Neuronal stem cell (in vitro differentiated cells): Measurements from ENCODE around the gene FLNA.

Experiments used
- DNase-seq: peaks from one replicate; pipeline ENCODE4 v3.0.0-alpha.2; 2013; ENCODE audit warnings: low spot score
- H2AFZ ChIP-seq: one replicate; pipeline ENCODE4 v1.6.1; 2013; ENCODE audit warnings: mild to moderate bottlenecking, low read length, inconsistent platforms
- H2AK5ac ChIP-seq: 2 replicates; pipeline ENCODE4 v1.6.1; 2013; ENCODE audit warnings: low read depth, mild to moderate bottlenecking, inconsistent platforms, low read length, moderate library complexity, mixed read lengths
- H2BK120ac ChIP-seq: 2 replicates; pipeline ENCODE4 v1.6.1; 2013; ENCODE audit warnings: low read depth, mild to moderate bottlenecking, inconsistent platforms, low read length, moderate library complexity, mixed read lengths
- H2BK12ac ChIP-seq: one replicate; pipeline ENCODE4 v1.6.1; 2013; ENCODE audit warnings: low read length, inconsistent platforms
- H2BK15ac ChIP-seq: 2 replicates; pipeline ENCODE4 v1.6.1; 2013; ENCODE audit warnings: mild to moderate bottlenecking, low read length, inconsistent platforms, mixed read lengths
- H2BK5ac ChIP-seq: one replicate; pipeline ENCODE4 v1.6.1; 2013; ENCODE audit warnings: inconsistent platforms, mild to moderate bottlenecking, low read length, moderate library complexity
- H3K14ac ChIP-seq: one replicate; pipeline ENCODE4 v1.6.1; 2013; ENCODE audit warnings: low read length, inconsistent platforms
- H3K18ac ChIP-seq: 2 replicates; pipeline ENCODE4 v1.6.1; 2013; ENCODE audit warnings: low read length, inconsistent platforms
- H3K23ac ChIP-seq: 2 replicates; pipeline ENCODE4 v1.6.1; 2013; ENCODE audit warnings: low read depth, mild to moderate bottlenecking, mixed read lengths, low read length, inconsistent platforms; ENCODE audit not compliant: poor library complexity
- H3K27ac ChIP-seq: replicated peaks from 3 replicates; pipeline ENCODE4 v1.5.1; 2013; ENCODE audit warnings: low read length, inconsistent platforms
- H3K27me3 ChIP-seq, 3 experiments: 2 replicates each; pipeline ENCODE4 v1.6.1; 2013; ENCODE audit warnings: low read length in 3 of 3, mild to moderate bottlenecking in 2 of 3, inconsistent platforms in 1 of 3, low read depth in 1 of 3, mixed read lengths in 1 of 3, moderate library complexity in 1 of 3; ENCODE audit not compliant: control insufficient read depth in 3 of 3, insufficient read depth in 3 of 3
- H3K36me3 ChIP-seq, 2 donors: replicated peaks in 1 of 2; 2 replicates each; pipeline ENCODE4 v1.6.1; 2013; ENCODE audit warnings: low read length in 2 of 2; ENCODE audit not compliant: control insufficient read depth in 2 of 2, insufficient read depth in 2 of 2
- H3K4ac ChIP-seq: 2 replicates; pipeline ENCODE4 v1.6.1; 2013; ENCODE audit warnings: inconsistent platforms, mild to moderate bottlenecking, low read length, moderate library complexity
- H3K4me1 ChIP-seq, 2 donors: 1 replicate in 1 of 2; 2 replicates in 1 of 2; pipeline ENCODE4 v1.6.1; 2013; ENCODE audit warnings: low read length in 2 of 2, low read depth in 1 of 2; ENCODE audit not compliant: control insufficient read depth in 2 of 2, insufficient read depth in 1 of 2
- H3K4me2 ChIP-seq: one replicate; pipeline ENCODE4 v1.6.1; 2013; ENCODE audit warnings: mild to moderate bottlenecking, low read length, inconsistent platforms; ENCODE audit not compliant: insufficient read depth, poor library complexity, severe bottlenecking
- H3K4me3 ChIP-seq, 2 donors: 2 replicates each; pipeline ENCODE4 v1.5.1; 2013; ENCODE audit warnings: low read length in 2 of 2, mild to moderate bottlenecking in 2 of 2, inconsistent platforms in 1 of 2, moderate library complexity in 1 of 2
- H3K79me1 ChIP-seq: one replicate; pipeline ENCODE4 v1.6.1; 2013; ENCODE audit warnings: low read depth, mild to moderate bottlenecking, inconsistent platforms, low read length, moderate library complexity
- H3K9ac ChIP-seq: one replicate; pipeline ENCODE4 v1.6.1; 2013; ENCODE audit warnings: mild to moderate bottlenecking, low read depth, low read length, inconsistent platforms; ENCODE audit not compliant: poor library complexity
- H3K9me3 ChIP-seq, 2 donors: replicated peaks in 1 of 2; 2 replicates each; pipeline versions ENCODE3 to v1.6.1; 2013; ENCODE audit warnings: low read length in 2 of 2, mild to moderate bottlenecking in 2 of 2, inconsistent platforms in 1 of 2, low read depth in 1 of 2, mixed read lengths in 1 of 2, moderate library complexity in 1 of 2; ENCODE audit not compliant: control insufficient read depth in 2 of 2, insufficient read depth in 1 of 2
- H4K8ac ChIP-seq: one replicate; pipeline ENCODE4 v1.6.1; 2013; ENCODE audit warnings: low read depth, mild to moderate bottlenecking, inconsistent platforms, low read length, moderate library complexity
- H4K91ac ChIP-seq: one replicate; pipeline ENCODE4 v1.6.1; 2013; ENCODE audit warnings: low read length, low read depth, mild to moderate bottlenecking, inconsistent platforms; ENCODE audit not compliant: poor library complexity
- WGBS, 2 donors: extraction: QIAGEN DNeasy Blood & Tissue Kit; methylation state at CpG; one replicate each; pipeline ENCODE4 v1.1.7; 2013; ENCODE audit warnings: missing lambda C conversion rate in 2 of 2, mixed read lengths in 1 of 2; ENCODE audit not compliant: insufficient read length in 2 of 2, insufficient replicate concordance in 1 of 2; ENCODE audit errors: extremely low coverage in 2 of 2; 5-methylcytosine and 5-hydroxymethylcytosine counted together

Gene FLNA

DNA sequence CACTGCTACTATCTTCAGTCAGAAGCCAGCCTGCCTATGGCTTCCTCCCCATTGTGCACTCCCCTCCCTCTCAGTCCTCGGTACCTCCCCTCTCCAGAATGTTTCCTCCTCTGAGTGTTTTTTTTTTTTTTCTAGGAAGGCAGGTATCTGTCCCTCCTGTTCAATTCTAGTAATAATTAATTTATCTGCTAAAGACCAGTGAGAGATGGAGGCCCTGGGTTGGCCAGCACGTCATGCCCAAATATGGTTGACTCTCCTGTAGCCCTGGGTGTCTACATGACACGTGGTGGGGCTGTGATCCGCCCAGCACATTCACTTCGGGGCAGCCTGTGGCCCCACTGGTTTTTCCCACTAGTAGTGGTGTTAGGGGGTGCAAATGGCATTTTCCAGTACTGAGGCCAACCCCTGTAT, 1.8 kb downstream of the FLNA start:
- Histone ChIP-seq H3K79me1 (peaks cover 5% of the 10 kb centered on the region), H3K27ac (no peak overlapping the region), H3K4ac (no peak overlapping the region)

GRCh38 chrX:154371789-154372300, 2.6 kb downstream of the FLNA start:
- H2BK120ac ChIP-seq = no peak overlapping the region
- H3K9me3 ChIP-seq = no peaks in the 10 kb centered on the region
- H3K27ac ChIP-seq = no peak overlapping the region
- H2AFZ ChIP-seq = peak overlapping the region; percentile 74
- H2BK12ac ChIP-seq = peak overlapping the region; percentile 58
- peak overlapping the region; percentile 66 for H2BK5ac ChIP-seq
- peak overlapping the region; percentile 71 for H3K14ac ChIP-seq
- peak overlapping the region; percentile 93 for H3K18ac ChIP-seq
- no peaks in the 10 kb centered on the region for H3K27me3 ChIP-seq
- H3K9ac ChIP-seq = peak overlapping the region; percentile 77
- no CpG with 5 or more reads among the region's 43 CpGs for WGBS, 2 donors
- H3K4ac ChIP-seq = no peak overlapping the region
- H3K79me1 ChIP-seq = peaks cover 8% of the 10 kb centered on the region
- peak overlapping the region; percentile 62 for H3K4me2 ChIP-seq
- H3K4me1 ChIP-seq = peaks cover 5 to 15% of the 10 kb centered on the region in 2 donors
- H2BK15ac ChIP-seq = peak overlapping the region; percentile 81
- no peak overlapping the region for H4K91ac ChIP-seq
- H2AK5ac ChIP-seq = peak overlapping the region; percentile 90
- H4K8ac ChIP-seq = no peak overlapping the region
- DNase-seq = no peak
- H3K4me3 ChIP-seq = peak overlapping the region; percentile 51 to 86
- no peak overlapping the region for H3K23ac ChIP-seq
- H3K36me3 ChIP-seq = peaks cover 10 to 28% of the 10 kb centered on the region in 2 donors

More for the DNA sequence above, 1.8 kb downstream of the FLNA start:
- H3K23ac ChIP-seq = no peak overlapping the region
- no CpG with 5 or more reads among the region's 5 CpGs for WGBS, 2 donors
- H3K9ac ChIP-seq = no peak overlapping the region
- no peaks in the 10 kb centered on the region for H3K27me3 ChIP-seq
- no peak overlapping the region for H4K8ac ChIP-seq
- no peak overlapping the region for H4K91ac ChIP-seq
- H3K4me1 ChIP-seq = peaks cover 5 to 15% of the 10 kb centered on the region in 2 donors
- H3K36me3 ChIP-seq = peaks cover 3 to 20% of the 10 kb centered on the region in 2 donors
- no peak overlapping the region for H2BK12ac ChIP-seq
- H2AK5ac ChIP-seq = no peak overlapping the region
- H3K4me3 ChIP-seq = no peak overlapping the region
- no peak for DNase-seq
- H3K9me3 ChIP-seq = no peaks in the 10 kb centered on the region
- no peak overlapping the region for H2BK120ac ChIP-seq
- H2AFZ ChIP-seq = no peak overlapping the region
- no peak overlapping the region for H3K14ac ChIP-seq
- no peak overlapping the region for H2BK5ac ChIP-seq
- H3K4me2 ChIP-seq = peak overlapping the region; percentile 25
- H2BK15ac ChIP-seq = peak overlapping the region; percentile 16
- H3K18ac ChIP-seq = no peak overlapping the region

GRCh38 chrX:154371017-154371788, 3.2 kb downstream of the FLNA start:
- H3K9ac ChIP-seq = peak overlapping the region; percentile 99
- peaks cover 12% of the 10 kb centered on the region for H3K79me1 ChIP-seq
- no peaks in the 10 kb centered on the region for H3K27me3 ChIP-seq
- H3K4ac ChIP-seq = no peak overlapping the region
- H3K4me2 ChIP-seq = peak overlapping the region; percentile 62
- peak overlapping the region; percentile 74 for H2AFZ ChIP-seq
- peaks cover 5 to 15% of the 10 kb centered on the region in 2 donors for H3K4me1 ChIP-seq
- peak; percentile 86 for DNase-seq
- H3K9me3 ChIP-seq = no peaks in the 10 kb centered on the region
- WGBS, 2 donors = no CpG with 5 or more reads among the region's 77 CpGs
- peak overlapping the region; percentile 96 for H3K23ac ChIP-seq
- H2BK5ac ChIP-seq = peak overlapping the region; percentile 93
- peak overlapping the region; percentile 84 for H2BK12ac ChIP-seq
- peak overlapping the region; percentile 72 for H4K91ac ChIP-seq
- H2BK15ac ChIP-seq = no peak overlapping the region
- H3K27ac ChIP-seq = peak overlapping the region; percentile 49
- peak overlapping the region; percentile 90 for H2AK5ac ChIP-seq
- H3K36me3 ChIP-seq = peaks cover 17 to 34% of the 10 kb centered on the region in 2 donors
- H4K8ac ChIP-seq = no peak overlapping the region
- no peak overlapping the region for H3K14ac ChIP-seq
- no peak overlapping the region for H2BK120ac ChIP-seq
- peak overlapping the region; percentile 100 for H3K4me3 ChIP-seq
- peak overlapping the region; percentile 96 for H3K18ac ChIP-seq

DNA sequence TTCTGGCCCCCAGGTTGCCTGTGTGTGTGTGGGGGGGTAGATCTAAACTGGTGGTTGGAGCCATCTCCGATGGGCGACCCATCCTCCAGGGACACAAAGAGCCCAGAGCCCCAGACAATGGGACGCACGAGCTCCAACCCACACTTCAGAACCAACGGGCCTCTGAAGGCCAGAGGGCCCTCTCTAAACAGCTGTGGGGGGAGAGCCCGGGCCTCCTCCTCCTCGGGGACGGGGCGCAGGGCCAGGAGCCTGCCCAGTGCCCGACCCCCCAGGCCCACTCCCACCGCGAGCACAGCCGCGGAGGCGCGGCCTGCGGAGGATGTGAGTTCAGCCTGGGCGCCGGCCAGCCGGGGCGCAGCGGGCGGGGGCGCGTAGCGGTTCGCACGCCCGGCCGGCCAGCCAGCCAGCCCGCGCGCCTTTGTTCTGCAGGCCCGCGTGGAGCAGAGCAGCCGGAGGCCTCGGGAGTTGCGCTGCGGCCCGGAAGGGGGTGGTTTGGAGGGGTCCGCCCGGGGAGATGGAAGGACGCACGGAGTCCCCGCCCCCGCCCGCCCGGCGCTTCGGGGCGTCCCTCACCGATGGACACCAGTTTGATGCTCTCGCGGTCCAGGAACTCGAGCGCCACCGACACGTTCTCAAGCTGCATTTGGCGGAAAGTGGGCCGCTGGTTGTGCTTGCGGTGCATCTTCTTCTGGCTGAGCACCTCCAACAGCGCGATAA, 4.0 kb downstream of the FLNA start:
- Histone ChIP-seq H4K8ac (no peak overlapping the region), H3K79me1 (peaks cover 12% of the 10 kb centered on the region), H3K4ac (no peak overlapping the region), H3K9ac (peak overlapping the region; percentile 99), H3K18ac (peak overlapping the region; percentile 96), H2AFZ (no peak overlapping the region), H3K23ac (peak overlapping the region; percentile 96), H4K91ac (peak overlapping the region; percentile 72), H3K27me3 (no peaks in the 10 kb centered on the region), H3K9me3 (no peaks in the 10 kb centered on the region), H3K14ac (no peak overlapping the region), H2BK12ac (no peak overlapping the region), H2AK5ac (peak overlapping the region; percentile 70), H3K27ac (peak overlapping the region; percentile 89), H2BK5ac (peak overlapping the region; percentile 93), H3K4me2 (peak overlapping the region; percentile 57), H2BK120ac (no peak overlapping the region), H2BK15ac (peak overlapping the region; percentile 49), H3K4me1 (peaks cover 5 to 15% of the 10 kb centered on the region in 2 donors), H3K36me3 (peaks cover 24 to 42% of the 10 kb centered on the region in 2 donors), H3K4me3 (peak overlapping the region; percentile 100)
- no CpG with 5 or more reads among the region's 63 CpGs for WGBS, 2 donors
- no peak for DNase-seq
